CD14-positive monocyte (primary cell): Measurements from ENCODE around the gene WDR41. TPM values are rescaled to one million over a fixed set of nuclear protein-coding genes. Genes with fewer than 3 reads are reported as not detected.

Source experiments
- DNase-seq, 3 donors: peaks; one replicate each; pipeline ENCODE4 v3.0.0-alpha.2; 2011 to 2022
- H2AFZ ChIP-seq: 2 replicates; pipeline ENCODE4 v1.6.0; 2012; ENCODE audit warnings: mild to moderate bottlenecking, low read depth, low read length, inconsistent platforms; ENCODE audit not compliant: insufficient read depth, poor library complexity, severe bottlenecking
- H3K27ac ChIP-seq, 2 donors: 1 replicate in 1 of 2; 2 replicates in 1 of 2; pipeline ENCODE4 v1.5.1; 2012 to 2013; ENCODE audit warnings: low read length in 2 of 2, control low read depth in 1 of 2, inconsistent platforms in 1 of 2, low read depth in 1 of 2, mild to moderate bottlenecking in 1 of 2
- H3K27me3 ChIP-seq, 2 donors: one replicate each; pipeline versions ENCODE4 v1.6.0 to v1.6.1; 2011 to 2013; ENCODE audit warnings: low read length in 2 of 2; ENCODE audit not compliant: control insufficient read depth in 2 of 2, insufficient read depth in 2 of 2
- H3K36me3 ChIP-seq, 2 donors: replicated peaks in 1 of 2; 1 replicate in 1 of 2; 2 replicates in 1 of 2; pipeline versions ENCODE4 v1.5.1 to v1.6.1; 2012 to 2013; ENCODE audit warnings: low read length in 2 of 2, control low read depth in 1 of 2, inconsistent platforms in 1 of 2, mild to moderate bottlenecking in 1 of 2; ENCODE audit not compliant: insufficient read depth in 2 of 2, control insufficient read depth in 1 of 2
- H3K4me1 ChIP-seq, 2 donors: 1 replicate in 1 of 2; 2 replicates in 1 of 2; pipeline versions ENCODE4 v1.5.1 to v1.6.1; 2012 to 2013; ENCODE audit warnings: low read length in 2 of 2, control low read depth in 1 of 2, inconsistent platforms in 1 of 2, mild to moderate bottlenecking in 1 of 2, moderate library complexity in 1 of 2; ENCODE audit not compliant: insufficient read depth in 2 of 2, control insufficient read depth in 1 of 2
- H3K4me2 ChIP-seq: replicated peaks from 2 replicates; pipeline ENCODE3; 2012; ENCODE audit warnings: low read length, moderate library complexity, mild to moderate bottlenecking; ENCODE audit not compliant: poor library complexity, severe bottlenecking; ENCODE audit errors: extremely low read depth
- H3K4me3 ChIP-seq, 3 experiments: fragments of 200-600 bp in 1 of 3; sonication (generic) in 1 of 3; replicated peaks in 1 of 3; 1 replicate in 2 of 3; 2 replicates in 1 of 3; pipeline ENCODE4 v1.5.1; 2011 to 2013; ENCODE audit warnings: low read length in 3 of 3, mild to moderate bottlenecking in 3 of 3, control low read depth in 2 of 3, low read depth in 2 of 3, inconsistent platforms in 1 of 3, moderate library complexity in 1 of 3
- H3K79me2 ChIP-seq: 2 replicates; pipeline ENCODE4 v1.6.0; 2012; ENCODE audit warnings: mild to moderate bottlenecking, control low read depth, inconsistent platforms, low read length, moderate library complexity; ENCODE audit not compliant: insufficient read depth
- H3K9ac ChIP-seq: 2 replicates; pipeline ENCODE4 v1.6.0; 2017; ENCODE audit warnings: low read length, mild to moderate bottlenecking; ENCODE audit not compliant: insufficient read depth, poor library complexity, severe bottlenecking
- H3K9me3 ChIP-seq, 2 donors: replicated peaks in 1 of 2; 1 replicate in 1 of 2; 2 replicates in 1 of 2; pipeline versions ENCODE4 v1.5.1 to v1.6.1; 2012 to 2013; ENCODE audit warnings: low read length in 2 of 2, control low read depth in 1 of 2; ENCODE audit not compliant: control insufficient read depth in 1 of 2, insufficient read depth in 1 of 2
- H4K20me1 ChIP-seq: 2 replicates; pipeline ENCODE4 v1.6.0; 2012; ENCODE audit warnings: mild to moderate bottlenecking, low read length, control low read depth, moderate library complexity; ENCODE audit not compliant: insufficient read depth
- H3K27ac Mint-ChIP-seq, 7 donors: one replicate each; pipeline ENCODE4 v1.8.0; 2020; ENCODE audit warnings: mild to moderate bottlenecking in 7 of 7, mixed read lengths in 7 of 7, moderate library complexity in 6 of 7, inconsistent platforms in 2 of 7
- H3K27me3 Mint-ChIP-seq, 3 donors: one replicate each; pipeline ENCODE4 v1.8.0; 2021 to 2022; ENCODE audit warnings: low read depth in 3 of 3, mild to moderate bottlenecking in 3 of 3, mixed read lengths in 3 of 3, moderate library complexity in 3 of 3, inconsistent platforms in 1 of 3
- H3K36me3 Mint-ChIP-seq, 2 donors: one replicate each; pipeline ENCODE4 v1.8.0; 2020; ENCODE audit warnings: mixed read lengths in 2 of 2, inconsistent platforms in 1 of 2, mild to moderate bottlenecking in 1 of 2
- H3K4me1 Mint-ChIP-seq: one replicate; pipeline ENCODE4 v1.8.0; 2020; ENCODE audit warnings: mild to moderate bottlenecking, mixed read lengths
- H3K4me3 Mint-ChIP-seq, 2 donors: one replicate each; pipeline ENCODE4 v1.8.0; 2020; ENCODE audit warnings: mild to moderate bottlenecking in 2 of 2, mixed read lengths in 2 of 2, moderate library complexity in 1 of 2
- H3K9me3 Mint-ChIP-seq, 7 donors: one replicate each; pipeline ENCODE4 v1.8.0; 2020 to 2022; ENCODE audit warnings: mixed read lengths in 7 of 7, mild to moderate bottlenecking in 6 of 7, moderate library complexity in 6 of 7, inconsistent platforms in 2 of 7
- WGBS: methylation state at CpG from one replicate; pipeline ENCODE4 v1.1.5; 2013; ENCODE audit warnings: missing lambda C conversion rate; ENCODE audit not compliant: insufficient coverage; 5-methylcytosine and 5-hydroxymethylcytosine counted together
- intact Hi-C, 2 donors: fragments of 100-400 bp; cut with micrococcal nuclease; formaldehyde crosslinking; loops; one replicate each; pipeline versions ENCODE4 v1.15.0 to v1.15.1; 2023
- polyA plus RNA-seq, 3 donors: library from polyadenylated mRNA; depleted of rRNA in 1 of 3; unstranded in 2 of 3; stranded (reverse) in 1 of 3; fragments of 300-500 nt in 2 of 3; fragments of >200 nt in 1 of 3; fragmentation: Illumina TruSeq in 2 of 3; gene quantifications; 1 replicate in 2 of 3; 2 replicates in 1 of 3; pipeline ENCODE4 v1.2.3, GENCODE V29; 2012 to 2021
- TF ChIP-seq, protein P1 (sequence below): fragments of 200-600 bp; IDR thresholded peaks from one replicate; pipeline ENCODE4 v1.8.0; 2022; ENCODE audit warnings: antibody characterized with exemption, mild to moderate bottlenecking

WDR41 gene
- polyA plus RNA-seq, 3 donors, result 19.6 to 64.0 (median 47.5) TPM

DNA sequence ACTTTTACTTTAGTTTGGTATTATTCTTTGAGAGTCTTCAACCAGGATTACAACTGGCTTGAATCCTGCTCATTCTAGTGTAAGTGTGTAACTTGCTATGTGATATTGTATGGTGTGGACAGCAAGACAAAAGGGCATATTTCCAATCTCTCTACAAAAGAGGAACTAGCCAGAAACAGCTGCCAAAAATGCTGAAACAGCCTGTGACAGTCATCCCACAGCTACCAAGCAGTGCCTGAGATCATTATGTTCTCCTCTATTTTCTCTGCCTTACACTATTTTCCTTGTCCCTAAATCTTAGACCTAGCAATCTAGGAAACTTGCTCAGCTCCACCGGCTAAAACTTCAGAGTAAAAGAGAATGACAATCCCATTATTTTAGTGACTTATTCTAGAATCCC lies 42.8 kb downstream of the WDR41 start:
- TF ChIP-seq, protein P1, sequence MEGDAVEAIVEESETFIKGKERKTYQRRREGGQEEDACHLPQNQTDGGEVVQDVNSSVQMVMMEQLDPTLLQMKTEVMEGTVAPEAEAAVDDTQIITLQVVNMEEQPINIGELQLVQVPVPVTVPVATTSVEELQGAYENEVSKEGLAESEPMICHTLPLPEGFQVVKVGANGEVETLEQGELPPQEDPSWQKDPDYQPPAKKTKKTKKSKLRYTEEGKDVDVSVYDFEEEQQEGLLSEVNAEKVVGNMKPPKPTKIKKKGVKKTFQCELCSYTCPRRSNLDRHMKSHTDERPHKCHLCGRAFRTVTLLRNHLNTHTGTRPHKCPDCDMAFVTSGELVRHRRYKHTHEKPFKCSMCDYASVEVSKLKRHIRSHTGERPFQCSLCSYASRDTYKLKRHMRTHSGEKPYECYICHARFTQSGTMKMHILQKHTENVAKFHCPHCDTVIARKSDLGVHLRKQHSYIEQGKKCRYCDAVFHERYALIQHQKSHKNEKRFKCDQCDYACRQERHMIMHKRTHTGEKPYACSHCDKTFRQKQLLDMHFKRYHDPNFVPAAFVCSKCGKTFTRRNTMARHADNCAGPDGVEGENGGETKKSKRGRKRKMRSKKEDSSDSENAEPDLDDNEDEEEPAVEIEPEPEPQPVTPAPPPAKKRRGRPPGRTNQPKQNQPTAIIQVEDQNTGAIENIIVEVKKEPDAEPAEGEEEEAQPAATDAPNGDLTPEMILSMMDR, result no peak
- Mint-ChIP-seq H3K9me3 (peaks cover 0 to 5% (median 0%) of the 10 kb centered on the region in 7 donors), H3K27me3 (no peaks in the 10 kb centered on the region), H3K4me1 (peaks cover 10% of the 10 kb centered on the region), H3K36me3 (peaks cover 81 to 82% of the 10 kb centered on the region in 2 donors), H3K4me3 (no peak overlapping the region), H3K27ac (peak overlapping the region in 1 of 7 donors; percentile 67)
- peaks cover 45 to 77% of the 10 kb centered on the region in 2 donors for H3K36me3 ChIP-seq
- no peak overlapping the region for H3K4me2 ChIP-seq
- DNase-seq, result peak in 2 of 3 donors; percentile 5 to 10
- no peaks in the 10 kb centered on the region for H4K20me1 ChIP-seq
- no peak overlapping the region for H2AFZ ChIP-seq
- H3K27ac ChIP-seq, result peak overlapping the region in 1 of 2 donors; percentile 32
- WGBS, result 0% methylated on average over 1 of the region's 1 CpG
- no peak overlapping the region for H3K4me3 ChIP-seq
- H3K4me1 ChIP-seq, result no peaks in the 10 kb centered on the region
- no peaks in the 10 kb centered on the region for H3K9me3 ChIP-seq
- no peak overlapping the region for H3K9ac ChIP-seq
- H3K79me2 ChIP-seq, result no peaks in the 10 kb centered on the region
- no peaks in the 10 kb centered on the region for H3K27me3 ChIP-seq
- intact Hi-C loops, result no loop called here

DNA sequence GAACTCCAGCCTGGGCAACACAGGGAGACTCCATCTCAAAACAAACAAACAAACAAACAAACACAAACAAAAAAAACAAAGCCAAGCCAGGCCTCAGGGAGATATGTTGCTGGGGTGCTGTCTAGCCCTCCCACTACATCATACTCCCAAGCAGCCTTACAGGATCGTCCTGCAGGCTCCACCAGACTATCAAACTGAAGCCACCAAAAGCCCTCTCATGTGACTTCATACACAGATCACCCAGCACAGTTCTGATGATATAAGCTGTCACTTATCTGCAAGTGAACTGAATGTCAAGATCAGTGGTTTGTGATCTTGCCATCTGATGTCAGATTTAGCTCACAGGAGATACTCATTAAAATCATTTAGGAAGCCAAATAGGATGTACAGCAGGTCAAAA lies 43.3 kb downstream of the WDR41 start:
- DNase-seq, result no peak
- Histone ChIP-seq H3K4me1 (no peaks in the 10 kb centered on the region), H4K20me1 (no peaks in the 10 kb centered on the region), H3K27me3 (no peaks in the 10 kb centered on the region), H2AFZ (no peak overlapping the region), H3K79me2 (no peaks in the 10 kb centered on the region), H3K4me3 (no peak overlapping the region), H3K36me3 (peaks cover 46 to 77% of the 10 kb centered on the region in 2 donors), H3K9me3 (no peaks in the 10 kb centered on the region), H3K4me2 (no peak overlapping the region), H3K27ac (peak overlapping the region in 1 of 2 donors; percentile 32), H3K9ac (no peak overlapping the region)
- H3K9me3 Mint-ChIP-seq, result peaks cover 0 to 5% (median 0%) of the 10 kb centered on the region in 7 donors
- H3K27me3 Mint-ChIP-seq, result no peaks in the 10 kb centered on the region
- peaks cover 10% of the 10 kb centered on the region for H3K4me1 Mint-ChIP-seq
- 80% methylated on average over 1 of the region's 1 CpG for WGBS
- H3K27ac Mint-ChIP-seq, result peak overlapping the region in 2 of 7 donors; percentile 23 to 67
- H3K36me3 Mint-ChIP-seq, result peaks cover 82% of the 10 kb centered on the region in 2 donors
- intact Hi-C loops, result no loop called here
- no peak overlapping the region for H3K4me3 Mint-ChIP-seq
- TF ChIP-seq, protein P1, result no peak
